GM18870 (cell line): Measurements from ENCODE around the gene MMP12.

Source experiments
- ATAC-seq: cut with Tn5 transposase; IDR thresholded peaks from one replicate; pipeline ENCODE4 v1.9.1; 2021; ENCODE audit warnings: moderate library complexity; ENCODE audit not compliant: unreplicated experiment

Gene MMP12

GRCh38 chr11:102850973-102851745 is 23.6 kb downstream of the MMP12 start:
- no peak for ATAC-seq

GRCh38 chr11:102849311-102849710 is 25.5 kb downstream of the MMP12 start:
- no peak for ATAC-seq

- no peak for ATAC-seq
These were observed 28.5 kb downstream of the MMP12 start for GRCh38 chr11:102846292-102846691.

- no peak for ATAC-seq
These were observed 31.3 kb downstream of the MMP12 start, which contains the start of gene MMP3 for GRCh38 chr11:102843489-102843888. TSS of gene MMP3 (minus strand) at chr11:102843609. CDS start at chr11:102843546, 63 bp downstream.

GRCh38 chr11:102842930-102843329 is 31.9 kb downstream of the MMP12 start:
- no peak for ATAC-seq

GRCh38 chr11:102840018-102840417 is 34.8 kb downstream of the MMP12 start:
- no peak for ATAC-seq

GRCh38 chr11:102837646-102838045 is 37.1 kb downstream of the MMP12 start:
- no peak for ATAC-seq

- no peak for ATAC-seq
These were observed 37.6 kb downstream of the MMP12 start for GRCh38 chr11:102837156-102837555.

- no peak for ATAC-seq
These were observed 38.4 kb downstream of the MMP12 start for GRCh38 chr11:102836290-102836875.

- ATAC-seq: no peak
These were observed 41.1 kb downstream of the MMP12 start for GRCh38 chr11:102833731-102834130.

- no peak for ATAC-seq
These were observed 42.2 kb downstream of the MMP12 start for GRCh38 chr11:102832612-102833011.

- no peak for ATAC-seq
These were observed 43.0 kb downstream of the MMP12 start for GRCh38 chr11:102831489-102832440.

GRCh38 chr11:102831128-102831488 is 43.7 kb downstream of the MMP12 start:
- no peak for ATAC-seq

- no peak for ATAC-seq
These were observed 44.6 kb downstream of the MMP12 start for GRCh38 chr11:102830001-102830727.

GRCh38 chr11:102829316-102830000 is 45.3 kb downstream of the MMP12 start:
- ATAC-seq: no peak

GRCh38 chr11:102824556-102824955 is 50.2 kb downstream of the MMP12 start:
- no peak for ATAC-seq

GRCh38 chr11:102819491-102819890 is 55.3 kb downstream of the MMP12 start:
- ATAC-seq: no peak

GRCh38 chr11:102813484-102813883 is 61.3 kb downstream of the MMP12 start:
- no peak for ATAC-seq
